Mesenchymal stem cell (in vitro differentiated cells and primary cell): ENCODE results near the gene CBFB.

Experiments used
- DNase-seq: peaks from one replicate; pipeline ENCODE4 v3.0.0-alpha.2; 2013
- H2AFZ ChIP-seq: one replicate; pipeline ENCODE4 v1.6.1; 2013; ENCODE audit warnings: low read depth, mild to moderate bottlenecking, control low read depth, inconsistent platforms, low read length, moderate library complexity
- H2AK5ac ChIP-seq: 2 replicates; pipeline ENCODE4 v1.6.1; 2013; ENCODE audit warnings: low read length, moderate library complexity, mild to moderate bottlenecking, inconsistent platforms; ENCODE audit not compliant: severe bottlenecking
- H2BK120ac ChIP-seq: one replicate; pipeline ENCODE4 v1.6.1; 2013; ENCODE audit warnings: low read depth, mild to moderate bottlenecking, inconsistent platforms, low read length, moderate library complexity
- H2BK12ac ChIP-seq, 2 experiments: one replicate each; pipeline ENCODE4 v1.6.1; 2013; ENCODE audit warnings: inconsistent platforms in 2 of 2, low read length in 2 of 2, mild to moderate bottlenecking in 2 of 2, moderate library complexity in 2 of 2, control low read depth in 1 of 2
- H2BK15ac ChIP-seq: one replicate; pipeline ENCODE4 v1.6.1; 2013; ENCODE audit warnings: mild to moderate bottlenecking, low read depth, inconsistent platforms; ENCODE audit not compliant: poor library complexity, severe bottlenecking
- H2BK5ac ChIP-seq: 2 replicates; pipeline ENCODE4 v1.6.1; 2013; ENCODE audit warnings: low read depth, mild to moderate bottlenecking, low read length, control low read depth, inconsistent platforms; ENCODE audit not compliant: poor library complexity, severe bottlenecking
- H3K14ac ChIP-seq, 2 experiments: one replicate each; pipeline ENCODE4 v1.6.1; 2013; ENCODE audit warnings: inconsistent platforms in 2 of 2, low read length in 2 of 2, control low read depth in 1 of 2, mild to moderate bottlenecking in 1 of 2, moderate library complexity in 1 of 2
- H3K18ac ChIP-seq, 2 experiments: one replicate each; pipeline ENCODE4 v1.6.1; 2013; ENCODE audit warnings: inconsistent platforms in 2 of 2, low read length in 2 of 2, control low read depth in 1 of 2, low read depth in 1 of 2, mild to moderate bottlenecking in 1 of 2
- H3K23ac ChIP-seq, 2 experiments: one replicate each; pipeline ENCODE4 v1.6.1; 2013; ENCODE audit warnings: inconsistent platforms in 2 of 2, low read length in 2 of 2, mild to moderate bottlenecking in 2 of 2, moderate library complexity in 2 of 2, control low read depth in 1 of 2
- H3K27ac ChIP-seq: 2 replicates; pipeline ENCODE4 v1.5.1; 2013; ENCODE audit warnings: mild to moderate bottlenecking, moderate library complexity, low read length, control low read depth, inconsistent platforms; ENCODE audit not compliant: poor library complexity, severe bottlenecking
- H3K27me3 ChIP-seq, 2 experiments: 2 replicates each; pipeline versions ENCODE4 v1.6.1 to v1.7.0; 2013; ENCODE audit warnings: low read length in 2 of 2, mild to moderate bottlenecking in 2 of 2, moderate library complexity in 2 of 2, control low read depth in 1 of 2, inconsistent platforms in 1 of 2; ENCODE audit not compliant: control insufficient read depth in 1 of 2, insufficient read depth in 1 of 2
- H3K36me3 ChIP-seq, 2 experiments: 2 replicates each; pipeline versions ENCODE4 v1.6.1 to v1.7.0; 2013; ENCODE audit warnings: low read length in 2 of 2, control low read depth in 1 of 2, inconsistent platforms in 1 of 2, low read depth in 1 of 2, mild to moderate bottlenecking in 1 of 2; ENCODE audit not compliant: insufficient read depth in 2 of 2, control insufficient read depth in 1 of 2
- H3K4ac ChIP-seq, 2 experiments: one replicate each; pipeline ENCODE4 v1.6.1; 2013; ENCODE audit warnings: inconsistent platforms in 2 of 2, low read length in 2 of 2, mild to moderate bottlenecking in 2 of 2, moderate library complexity in 2 of 2, control low read depth in 1 of 2, low read depth in 1 of 2
- H3K4me1 ChIP-seq: 2 replicates; pipeline ENCODE4 v1.6.1; 2013; ENCODE audit warnings: low read depth, low read length, control low read depth; ENCODE audit not compliant: control insufficient read depth, insufficient read depth
- H3K4me2 ChIP-seq: 2 replicates; pipeline ENCODE4 v1.6.1; 2013; ENCODE audit warnings: low read length, mild to moderate bottlenecking, inconsistent platforms; ENCODE audit not compliant: poor library complexity, severe bottlenecking
- H3K4me3 ChIP-seq, 2 experiments: 2 replicates each; pipeline versions ENCODE4 v1.5.1 to v1.7.0; 2013; ENCODE audit warnings: low read length in 2 of 2, mild to moderate bottlenecking in 2 of 2, control low read depth in 1 of 2, low read depth in 1 of 2; ENCODE audit not compliant: insufficient read depth in 1 of 2
- H3K79me1 ChIP-seq: replicated peaks from 2 replicates; pipeline ENCODE4 v1.6.1; 2013; ENCODE audit warnings: mild to moderate bottlenecking, control low read depth, low read length, inconsistent platforms; ENCODE audit not compliant: poor library complexity, severe bottlenecking
- H3K9ac ChIP-seq: 2 replicates; pipeline ENCODE4 v1.7.0; 2013; ENCODE audit warnings: mild to moderate bottlenecking, low read length, moderate library complexity
- H3K9me3 ChIP-seq: 2 replicates; pipeline ENCODE4 v1.7.0; 2013; ENCODE audit warnings: mild to moderate bottlenecking, low read length; ENCODE audit not compliant: control insufficient read depth
- H4K8ac ChIP-seq: one replicate; pipeline ENCODE4 v1.6.1; 2013; ENCODE audit warnings: inconsistent platforms, mild to moderate bottlenecking, low read length, moderate library complexity
- H4K91ac ChIP-seq: one replicate; pipeline ENCODE4 v1.6.1; 2013; ENCODE audit warnings: mild to moderate bottlenecking, low read length, inconsistent platforms
- WGBS: methylation state at CpG from one replicate; pipeline ENCODE4 v1.1.7; 2013; ENCODE audit warnings: mixed read lengths; 5-methylcytosine and 5-hydroxymethylcytosine counted together

The CBFB gene

DNA sequence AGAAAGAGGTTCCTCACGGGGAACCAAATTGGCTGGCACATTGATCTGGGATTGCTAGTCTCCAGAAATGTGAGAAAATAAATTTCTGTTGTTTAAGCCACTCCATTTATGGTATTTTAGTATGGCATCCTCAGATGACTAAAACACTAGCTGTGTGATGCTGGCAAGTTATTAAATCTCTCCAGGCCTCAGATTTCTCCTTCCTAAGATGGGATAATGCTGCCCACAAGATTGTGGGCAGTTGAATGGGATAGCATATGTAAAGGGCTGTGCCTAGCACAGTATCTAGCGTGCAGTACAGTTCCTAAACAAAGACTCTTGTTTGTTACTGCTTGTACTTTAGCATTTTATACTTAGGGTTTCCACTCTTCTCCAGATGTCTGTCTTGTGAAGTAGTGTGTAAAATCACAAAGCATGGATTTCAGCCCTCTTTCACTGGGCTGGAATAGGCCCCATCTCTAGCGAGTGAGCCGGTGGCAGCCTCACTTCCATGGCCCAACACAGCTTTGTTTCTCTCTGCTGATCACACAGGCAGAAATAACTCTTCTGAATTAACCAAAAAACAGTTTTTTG, 42.6 kb downstream of the CBFB start:
- 100% methylated on average over 2 of the region's 4 CpGs for WGBS
- Histone ChIP-seq H4K91ac (no peak overlapping the region), H2BK12ac (no peak overlapping the region), H3K79me1 (peaks cover 22% of the 10 kb centered on the region), H3K14ac (no peak overlapping the region), H3K27ac (no peak overlapping the region), H3K4me2 (no peak overlapping the region), H3K4me1 (no peaks in the 10 kb centered on the region), H3K36me3 (peaks cover 24 to 75% of the 10 kb centered on the region in 2 experiments), H2AK5ac (no peak overlapping the region), H4K8ac (no peak overlapping the region), H2BK15ac (no peak overlapping the region), H2BK5ac (no peak overlapping the region), H3K27me3 (no peaks in the 10 kb centered on the region), H2BK120ac (no peak overlapping the region), H3K9ac (no peak overlapping the region), H3K9me3 (no peaks in the 10 kb centered on the region), H2AFZ (no peak overlapping the region), H3K23ac (no peak overlapping the region), H3K4ac (no peak overlapping the region), H3K18ac (no peak overlapping the region), H3K4me3 (no peak overlapping the region)
- DNase-seq: no peak

DNA sequence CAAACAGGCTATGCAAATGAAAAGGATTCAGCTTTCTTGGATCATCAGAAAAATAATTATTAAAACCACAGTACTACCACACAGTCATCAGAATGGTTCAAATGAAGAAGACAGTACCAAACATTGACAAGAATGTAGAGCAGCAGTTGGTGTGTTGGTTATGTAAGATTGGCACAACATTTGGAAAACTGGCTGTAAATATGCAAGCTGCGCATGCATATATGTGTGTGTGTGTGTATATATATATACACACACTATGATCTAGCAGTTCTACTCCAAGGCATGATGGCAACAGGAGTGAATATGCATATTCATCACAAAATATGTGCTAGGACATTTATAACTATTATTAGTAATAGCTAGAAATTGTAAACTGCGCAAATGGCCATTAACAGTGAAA, 46.4 kb downstream of the CBFB start:
- no peak overlapping the region for H2BK5ac ChIP-seq
- no peak overlapping the region for H3K9ac ChIP-seq
- no peak overlapping the region for H3K27ac ChIP-seq
- peaks cover 23% of the 10 kb centered on the region for H3K79me1 ChIP-seq
- no peaks in the 10 kb centered on the region for H3K9me3 ChIP-seq
- no peak overlapping the region for H2BK15ac ChIP-seq
- H3K14ac ChIP-seq: no peak overlapping the region
- H3K4me3 ChIP-seq: no peak overlapping the region
- no peak overlapping the region for H3K4me2 ChIP-seq
- H4K8ac ChIP-seq: no peak overlapping the region
- H3K4me1 ChIP-seq: no peaks in the 10 kb centered on the region
- WGBS: no CpG with 5 or more reads among the region's 2 CpGs
- H3K18ac ChIP-seq: no peak overlapping the region
- no peak overlapping the region for H2BK12ac ChIP-seq
- DNase-seq: no peak
- H3K27me3 ChIP-seq: no peaks in the 10 kb centered on the region
- H3K4ac ChIP-seq: no peak overlapping the region
- no peak overlapping the region for H2AFZ ChIP-seq
- peaks cover 15 to 71% of the 10 kb centered on the region in 2 experiments for H3K36me3 ChIP-seq
- no peak overlapping the region for H4K91ac ChIP-seq
- no peak overlapping the region for H2AK5ac ChIP-seq
- H2BK120ac ChIP-seq: no peak overlapping the region
- no peak overlapping the region for H3K23ac ChIP-seq

DNA sequence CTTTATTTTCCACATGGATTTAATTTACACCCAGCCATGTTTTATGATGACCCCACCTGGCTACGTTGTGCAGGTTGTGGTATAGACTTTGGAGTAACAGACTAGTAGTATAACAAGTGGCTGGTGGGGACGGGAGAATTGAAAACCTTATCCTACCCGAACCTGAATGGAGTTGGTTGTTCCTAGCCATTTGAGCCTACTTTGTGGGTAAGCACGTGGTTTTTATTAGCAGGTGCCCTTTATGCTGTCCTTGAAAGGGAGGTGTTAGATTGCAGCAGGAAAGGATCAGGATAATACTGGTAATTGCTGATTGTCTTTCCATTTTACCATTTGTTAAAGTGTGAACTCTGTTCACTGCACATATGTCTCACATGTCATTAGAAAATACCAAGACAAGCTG, 48.9 kb downstream of the CBFB start:
- Histone ChIP-seq H3K18ac (no peak overlapping the region), H4K91ac (no peak overlapping the region), H4K8ac (no peak overlapping the region), H3K23ac (no peak overlapping the region), H3K14ac (no peak overlapping the region), H3K4ac (no peak overlapping the region), H3K9ac (no peak overlapping the region), H3K79me1 (peaks cover 25% of the 10 kb centered on the region), H2AFZ (no peak overlapping the region), H2BK15ac (no peak overlapping the region), H3K4me3 (no peak overlapping the region), H2BK120ac (no peak overlapping the region), H2BK5ac (no peak overlapping the region), H3K36me3 (peaks cover 15 to 60% of the 10 kb centered on the region in 2 experiments), H2AK5ac (no peak overlapping the region), H3K9me3 (no peaks in the 10 kb centered on the region), H3K27ac (no peak overlapping the region), H2BK12ac (no peak overlapping the region), H3K4me2 (no peak overlapping the region), H3K27me3 (no peaks in the 10 kb centered on the region), H3K4me1 (no peaks in the 10 kb centered on the region)
- over 99% methylated on average over 4 of the region's 4 CpGs for WGBS
- DNase-seq: no peak

DNA sequence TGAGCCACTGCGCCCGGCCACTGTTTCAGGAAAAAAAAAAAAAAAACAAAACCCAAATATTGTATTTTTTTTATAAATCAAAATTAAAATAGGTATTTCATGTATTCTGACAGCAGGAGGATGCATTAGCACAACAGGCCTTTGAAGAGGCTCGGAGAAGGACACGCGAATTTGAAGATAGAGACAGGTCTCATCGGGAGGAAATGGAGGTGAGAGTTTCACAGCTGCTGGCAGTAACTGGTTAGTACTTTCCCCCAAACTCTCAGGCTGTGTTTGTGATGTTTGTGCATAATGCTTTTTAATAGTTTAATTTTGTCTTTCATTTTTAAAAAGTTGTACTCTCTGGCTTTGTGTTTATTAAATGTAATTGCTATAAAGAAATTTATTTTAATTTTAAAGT, 53.2 kb downstream of the CBFB start:
- no peak overlapping the region for H3K18ac ChIP-seq
- H2BK5ac ChIP-seq: no peak overlapping the region
- no peak for DNase-seq
- no peak overlapping the region for H3K4me3 ChIP-seq
- no peak overlapping the region for H2BK12ac ChIP-seq
- no peak overlapping the region for H2BK15ac ChIP-seq
- H3K4ac ChIP-seq: no peak overlapping the region
- H3K9me3 ChIP-seq: no peaks in the 10 kb centered on the region
- no peak overlapping the region for H3K9ac ChIP-seq
- H3K4me1 ChIP-seq: peaks cover 3% of the 10 kb centered on the region
- H3K79me1 ChIP-seq: peaks cover 26% of the 10 kb centered on the region
- H3K14ac ChIP-seq: no peak overlapping the region
- no peak overlapping the region for H3K27ac ChIP-seq
- no peak overlapping the region for H2AK5ac ChIP-seq
- H3K27me3 ChIP-seq: no peaks in the 10 kb centered on the region
- H2AFZ ChIP-seq: no peak overlapping the region
- no peak overlapping the region for H3K23ac ChIP-seq
- no peak overlapping the region for H3K4me2 ChIP-seq
- peaks cover 7 to 47% of the 10 kb centered on the region in 2 experiments for H3K36me3 ChIP-seq
- H4K8ac ChIP-seq: no peak overlapping the region
- no peak overlapping the region for H2BK120ac ChIP-seq
- no peak overlapping the region for H4K91ac ChIP-seq
- 97% methylated on average over 4 of the region's 6 CpGs for WGBS
